ENCODE measurements around the gene TMEM175.

DNA sequence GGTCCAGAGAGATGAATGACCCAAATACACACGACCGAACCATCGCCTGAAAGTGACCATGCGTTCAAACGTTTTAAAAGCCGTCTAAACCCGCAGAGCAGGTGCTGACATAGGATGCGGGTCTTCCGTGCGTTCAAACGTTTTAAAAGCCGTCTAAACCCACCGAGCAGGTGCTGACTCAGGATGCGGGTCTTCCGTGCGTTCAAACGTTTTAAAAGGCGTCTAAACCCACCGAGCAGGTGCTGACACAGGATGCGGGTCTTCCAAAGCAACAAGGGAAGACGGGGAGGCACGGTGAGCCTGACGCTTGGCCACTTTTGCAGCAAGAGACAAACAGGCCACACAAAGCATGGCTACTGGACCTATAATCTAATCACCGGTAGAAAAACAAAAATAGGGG lies 47.4 kb upstream of the TMEM175 start:
- no peak for TF ChIP-seq RFX5 (IDR thresholded peaks at IDR 0.05; ENCODE audit: low read depth, low read length)
- TF ChIP-seq, protein P1, sequence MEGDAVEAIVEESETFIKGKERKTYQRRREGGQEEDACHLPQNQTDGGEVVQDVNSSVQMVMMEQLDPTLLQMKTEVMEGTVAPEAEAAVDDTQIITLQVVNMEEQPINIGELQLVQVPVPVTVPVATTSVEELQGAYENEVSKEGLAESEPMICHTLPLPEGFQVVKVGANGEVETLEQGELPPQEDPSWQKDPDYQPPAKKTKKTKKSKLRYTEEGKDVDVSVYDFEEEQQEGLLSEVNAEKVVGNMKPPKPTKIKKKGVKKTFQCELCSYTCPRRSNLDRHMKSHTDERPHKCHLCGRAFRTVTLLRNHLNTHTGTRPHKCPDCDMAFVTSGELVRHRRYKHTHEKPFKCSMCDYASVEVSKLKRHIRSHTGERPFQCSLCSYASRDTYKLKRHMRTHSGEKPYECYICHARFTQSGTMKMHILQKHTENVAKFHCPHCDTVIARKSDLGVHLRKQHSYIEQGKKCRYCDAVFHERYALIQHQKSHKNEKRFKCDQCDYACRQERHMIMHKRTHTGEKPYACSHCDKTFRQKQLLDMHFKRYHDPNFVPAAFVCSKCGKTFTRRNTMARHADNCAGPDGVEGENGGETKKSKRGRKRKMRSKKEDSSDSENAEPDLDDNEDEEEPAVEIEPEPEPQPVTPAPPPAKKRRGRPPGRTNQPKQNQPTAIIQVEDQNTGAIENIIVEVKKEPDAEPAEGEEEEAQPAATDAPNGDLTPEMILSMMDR (conservative IDR thresholded peaks at IDR 0.05; ENCODE audit: low read depth, low read length), result no peak
- TF ChIP-seq MXI1 (IDR thresholded peaks at IDR 0.05; ENCODE audit: borderline replicate concordance, low read depth, low read length), result no peak
- no peak for TF ChIP-seq POLR2A (IDR thresholded peaks at IDR 0.05; ENCODE audit: low read depth, low read length)
- no peak for TF ChIP-seq USF2 (IDR thresholded peaks at IDR 0.05; ENCODE audit: low read depth, low read length)
- TF ChIP-seq MAZ (IDR thresholded peaks at IDR 0.05; ENCODE audit: borderline replicate concordance, low read depth, low read length), result no peak
- TF ChIP-seq SMC3 (IDR thresholded peaks at IDR 0.05; ENCODE audit: low read depth, low read length), result no peak
- no peak for TF ChIP-seq FOS (IDR thresholded peaks at IDR 0.05; ENCODE audit: low read depth, low read length)
- no peak for TF ChIP-seq MAFK (IDR thresholded peaks at IDR 0.05; ENCODE audit: low read depth, low read length)
- no peak for TF ChIP-seq CHD1 (IDR thresholded peaks at IDR 0.05; ENCODE audit: low read depth, low read length)
- TF ChIP-seq RAD21 (IDR thresholded peaks at IDR 0.05; ENCODE audit: low read length), result no peak
- TF ChIP-seq BHLHE40 (IDR thresholded peaks at IDR 0.05; ENCODE audit: low read depth, low read length), result no peak
- no peak for TF ChIP-seq CEBPB (IDR thresholded peaks at IDR 0.05; ENCODE audit: low read depth, low read length)
